Measurements from ENCODE around the gene DENND4A.
A peak's percentile ranks its signal among the peaks of the same experiment; 100 is the strongest.
"Not testable (repeated sequence)": the region's sequence is repeated elsewhere in the genome, so short reads cannot be mapped to it uniquely, and the experiment has no call there.

The DENND4A gene

GRCh38 chr15:65812916-65813315 is 20.8 kb upstream of the DENND4A start:
- no peak for DNase-seq (ENCODE audit: insufficient read length)
- FAIRE-seq: no peak

DNA sequence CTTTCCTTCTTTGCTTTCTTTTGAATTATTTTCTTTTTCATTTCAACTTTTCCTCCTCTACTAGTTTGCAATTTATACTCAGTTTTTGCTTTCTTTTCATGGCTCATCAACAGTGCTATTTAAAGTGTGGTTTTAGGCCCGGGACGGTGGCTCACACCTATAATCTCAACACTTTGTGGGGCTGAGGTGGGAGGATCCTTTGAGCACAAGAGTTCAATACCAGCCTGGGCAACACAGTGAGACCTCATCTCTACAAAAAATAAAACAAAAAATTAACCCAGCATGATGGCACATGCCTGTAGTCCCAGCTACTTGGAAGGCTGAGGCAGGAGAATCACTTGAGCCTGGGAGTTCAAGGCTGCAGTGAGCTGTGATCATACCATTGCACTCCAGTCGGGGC is 20.4 kb upstream of the DENND4A start:
- TF ChIP-seq POLR2A (IDR thresholded peaks at IDR 0.05; ENCODE audit: low read depth, low read length): no peak
- no peak for TF ChIP-seq POLR2AphosphoS5 (IDR thresholded peaks at IDR 0.05; ENCODE audit: low read depth, low read length)
- TF ChIP-seq TAF1 (IDR thresholded peaks at IDR 0.05; ENCODE audit: borderline replicate concordance, low read depth, low read length): no peak
- DNase-seq (ENCODE audit: insufficient read length) (no peak), FAIRE-seq (no peak)

More at GRCh38 chr15:65812916-65813315, 20.8 kb upstream of the DENND4A start:
- TF ChIP-seq POLR2AphosphoS5 (IDR thresholded peaks at IDR 0.05; ENCODE audit: low read depth, low read length): no peak
- TF ChIP-seq POLR2A (IDR thresholded peaks at IDR 0.05; ENCODE audit: low read depth, low read length): no peak
- TF ChIP-seq TAF1 (IDR thresholded peaks at IDR 0.05; ENCODE audit: borderline replicate concordance, low read depth, low read length): no peak

- FAIRE-seq (no peak), DNase-seq (ENCODE audit: insufficient read length) (no peak)
- TF ChIP-seq TAF1 (IDR thresholded peaks at IDR 0.05; ENCODE audit: borderline replicate concordance, low read depth, low read length) (no peak), POLR2A (IDR thresholded peaks at IDR 0.05; ENCODE audit: low read depth, low read length) (no peak), POLR2AphosphoS5 (IDR thresholded peaks at IDR 0.05; ENCODE audit: low read depth, low read length) (no peak)
Observed at GRCh38 chr15:65811835-65812234, 19.7 kb upstream of the DENND4A start.

DNA sequence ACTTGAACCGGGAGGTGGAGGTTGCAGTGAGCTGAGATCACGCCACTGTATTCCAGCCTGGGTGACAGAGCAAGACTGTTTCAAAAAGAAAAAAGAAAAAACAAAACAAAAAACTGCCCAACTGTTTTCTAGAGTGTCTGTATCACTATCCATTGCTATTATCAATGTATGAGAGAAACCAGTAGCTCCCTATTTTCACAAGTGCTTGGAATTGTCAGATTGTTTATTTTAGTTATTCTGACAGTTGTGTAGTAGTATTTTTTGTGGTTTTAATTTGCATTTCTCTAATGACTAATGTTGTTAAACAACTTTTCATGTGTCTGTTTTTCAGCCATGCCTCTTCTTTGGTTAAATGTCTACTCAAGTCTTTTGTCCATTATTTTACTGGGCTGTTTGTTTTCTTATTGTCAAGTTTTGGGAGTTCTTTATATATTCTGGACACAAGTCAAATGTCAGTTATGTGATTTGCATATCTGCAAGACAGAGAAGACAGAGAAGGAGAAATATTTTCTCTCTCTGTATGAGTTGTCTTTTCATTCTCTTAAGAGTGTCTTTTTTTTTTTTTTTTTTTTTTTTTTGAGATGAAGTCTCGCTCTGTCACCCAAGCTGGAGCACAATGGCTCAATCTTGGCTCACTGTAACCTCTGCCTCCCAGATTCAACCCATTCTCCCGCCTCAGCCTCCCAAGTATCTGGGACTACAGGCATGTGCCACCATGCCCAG is 19.1 kb upstream of the DENND4A start:
- peak; percentile 87 for FAIRE-seq
- not testable (repeated sequence) for DNase-seq (ENCODE audit: insufficient read length)

GRCh38 chr15:65806397-65806796 is 14.3 kb upstream of the DENND4A start:
- DNase-seq (ENCODE audit: insufficient read length): no peak
- no peak for FAIRE-seq

DNA sequence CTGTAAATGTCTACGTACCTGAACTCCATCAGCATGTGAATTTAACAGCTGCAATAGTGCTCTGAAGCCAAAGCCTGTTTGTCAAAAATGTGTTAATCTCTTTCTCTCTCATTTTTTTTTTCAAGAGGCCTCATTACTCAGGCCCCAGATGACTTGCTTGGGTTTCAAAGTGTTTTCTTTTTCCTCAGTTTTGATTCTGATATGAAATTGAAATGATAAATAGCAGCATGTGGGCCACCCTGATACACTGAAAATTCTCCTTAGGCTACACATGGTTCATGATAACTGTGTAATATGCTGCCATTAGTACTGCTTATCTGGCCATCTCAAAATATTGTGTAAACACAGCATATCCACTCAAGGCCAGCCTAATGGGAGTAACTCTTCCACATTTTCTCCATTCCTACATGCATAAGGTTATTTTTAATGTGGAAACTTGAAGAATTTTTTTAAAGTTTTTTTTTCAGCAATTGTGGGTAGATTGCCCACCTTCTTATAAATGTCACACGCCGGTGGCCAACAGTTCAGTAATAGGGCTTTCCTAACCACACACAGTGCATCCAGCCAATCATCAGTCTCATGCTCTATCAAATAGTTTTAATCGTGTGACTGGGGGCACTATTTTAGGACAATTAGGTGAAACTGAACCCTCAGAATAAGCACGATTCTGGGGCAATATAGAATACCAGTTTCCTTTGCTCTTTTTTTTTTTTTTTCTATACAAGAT is 13.1 kb upstream of the DENND4A start:
- TF ChIP-seq POLR2A (IDR thresholded peaks at IDR 0.05; ENCODE audit: low read depth, low read length) (no peak), TAF1 (IDR thresholded peaks at IDR 0.05; ENCODE audit: borderline replicate concordance, low read depth, low read length) (no peak), POLR2AphosphoS5 (IDR thresholded peaks at IDR 0.05; ENCODE audit: low read depth, low read length) (no peak)
- FAIRE-seq (no peak), DNase-seq (ENCODE audit: insufficient read length) (no peak)

More at GRCh38 chr15:65806397-65806796, 14.3 kb upstream of the DENND4A start:
- no peak for TF ChIP-seq POLR2A (IDR thresholded peaks at IDR 0.05; ENCODE audit: low read depth, low read length)
- TF ChIP-seq POLR2AphosphoS5 (IDR thresholded peaks at IDR 0.05; ENCODE audit: low read depth, low read length): no peak
- no peak for TF ChIP-seq TAF1 (IDR thresholded peaks at IDR 0.05; ENCODE audit: borderline replicate concordance, low read depth, low read length)

DNA sequence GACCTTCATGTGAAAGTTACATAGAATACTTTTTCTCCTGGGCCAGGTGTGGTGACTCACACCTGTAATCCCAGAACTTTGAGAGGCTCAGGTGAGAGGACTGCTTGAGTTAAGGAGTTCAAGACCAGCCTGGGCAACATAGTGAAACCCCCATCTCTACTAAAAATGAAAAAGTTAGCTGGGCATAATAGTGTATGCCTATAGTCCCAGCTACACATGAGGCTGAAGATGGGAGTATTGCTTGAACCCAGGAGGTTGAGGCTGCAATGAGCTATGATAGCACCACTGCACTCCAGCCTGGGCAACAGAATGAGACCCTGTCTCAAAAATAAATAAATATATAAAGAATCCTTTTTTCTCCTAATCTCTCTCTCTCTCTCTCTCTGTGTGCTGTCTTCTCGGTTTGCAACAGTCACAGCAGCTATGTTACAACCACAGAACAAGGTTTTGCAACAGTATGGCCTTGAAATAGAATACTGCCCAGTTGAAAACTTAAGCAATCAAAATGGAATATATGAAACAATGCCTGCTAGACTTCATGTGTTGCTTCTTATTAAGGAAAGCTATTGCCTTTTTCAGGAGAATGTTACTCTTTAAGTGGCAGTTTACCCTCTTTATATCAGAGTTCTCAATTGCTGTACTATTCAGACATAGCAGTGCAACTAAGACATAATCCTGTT is 12.3 kb upstream of the DENND4A start:
- DNase-seq (ENCODE audit: insufficient read length): no peak
- TF ChIP-seq TAF1 (IDR thresholded peaks at IDR 0.05; ENCODE audit: borderline replicate concordance, low read depth, low read length) (no peak), POLR2AphosphoS5 (IDR thresholded peaks at IDR 0.05; ENCODE audit: low read depth, low read length) (no peak), POLR2A (IDR thresholded peaks at IDR 0.05; ENCODE audit: low read depth, low read length) (no peak)
- no peak for FAIRE-seq

- DNase-seq (ENCODE audit: insufficient read length) (no peak), FAIRE-seq (no peak)
- TF ChIP-seq POLR2AphosphoS5 (IDR thresholded peaks at IDR 0.05; ENCODE audit: low read depth, low read length): no peak
- TF ChIP-seq POLR2A (IDR thresholded peaks at IDR 0.05; ENCODE audit: low read depth, low read length): no peak
- no peak for TF ChIP-seq TAF1 (IDR thresholded peaks at IDR 0.05; ENCODE audit: borderline replicate concordance, low read depth, low read length)
Observed at GRCh38 chr15:65801229-65801805, 9.2 kb upstream of the DENND4A start.

- DNase-seq (ENCODE audit: insufficient read length) (no peak), FAIRE-seq (no peak)
- TF ChIP-seq POLR2A (IDR thresholded peaks at IDR 0.05; ENCODE audit: low read depth, low read length): no peak
- no peak for TF ChIP-seq POLR2AphosphoS5 (IDR thresholded peaks at IDR 0.05; ENCODE audit: low read depth, low read length)
- TF ChIP-seq TAF1 (IDR thresholded peaks at IDR 0.05; ENCODE audit: borderline replicate concordance, low read depth, low read length): no peak
Observed at GRCh38 chr15:65796610-65797078, 4.6 kb upstream of the DENND4A start.

DNA sequence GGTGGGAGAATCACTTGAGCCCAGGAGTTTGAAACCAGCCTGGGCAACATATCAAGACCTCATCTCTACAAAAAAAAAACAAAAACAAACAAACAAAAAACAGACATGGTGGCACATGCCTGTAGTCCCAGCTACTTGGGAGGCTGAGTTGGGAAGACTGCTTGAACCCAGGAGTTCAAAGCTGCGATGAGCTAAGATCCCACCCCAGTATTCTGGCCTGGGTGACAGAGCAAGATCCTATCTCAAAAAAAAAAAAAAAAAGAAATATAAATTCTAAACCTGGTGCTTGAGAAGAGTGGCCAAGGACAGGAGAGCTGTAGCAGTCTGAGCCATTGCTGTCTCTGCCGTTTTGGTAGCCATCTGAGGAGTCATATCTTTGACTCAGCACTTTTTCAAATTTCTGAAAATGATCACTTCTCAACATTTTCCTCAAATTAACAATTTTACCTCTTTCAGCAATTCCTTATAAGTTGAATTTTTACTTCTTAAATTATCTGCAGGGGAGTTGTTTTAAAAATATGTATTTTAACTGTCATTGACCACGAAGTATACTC is 3.6 kb upstream of the DENND4A start:
- TF ChIP-seq POLR2A (IDR thresholded peaks at IDR 0.05; ENCODE audit: low read depth, low read length): no peak
- TF ChIP-seq POLR2AphosphoS5 (IDR thresholded peaks at IDR 0.05; ENCODE audit: low read depth, low read length): no peak
- no peak for TF ChIP-seq TAF1 (IDR thresholded peaks at IDR 0.05; ENCODE audit: borderline replicate concordance, low read depth, low read length)
- no peak for DNase-seq (ENCODE audit: insufficient read length)
- FAIRE-seq: no peak

DNA sequence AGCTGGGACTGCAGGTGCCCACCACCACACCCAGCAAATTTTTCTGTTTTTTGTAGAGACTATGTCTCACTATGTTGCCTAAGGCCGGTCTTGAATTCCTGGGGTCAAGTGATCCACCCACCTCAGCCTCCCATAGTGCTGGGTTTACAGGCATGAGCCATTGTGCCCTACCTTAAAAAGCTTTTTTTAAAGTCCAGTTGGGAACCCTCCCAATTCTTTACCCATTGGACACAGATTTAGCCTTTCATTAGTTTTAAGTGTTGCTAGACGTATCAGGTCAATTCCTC is 1.7 kb upstream of the DENND4A start:
- TF ChIP-seq TAF1 (IDR thresholded peaks at IDR 0.05; ENCODE audit: borderline replicate concordance, low read depth, low read length) (no peak), POLR2A (IDR thresholded peaks at IDR 0.05; ENCODE audit: low read depth, low read length) (no peak), POLR2AphosphoS5 (IDR thresholded peaks at IDR 0.05; ENCODE audit: low read depth, low read length) (no peak)

More for the DNA sequence above, 1.7 kb upstream of the DENND4A start:
- no peak for FAIRE-seq
- no peak for DNase-seq (ENCODE audit: insufficient read length)

All from GM12892 (cell line).